ENCODE results near the gene ATP11A.

Gene ATP11A

DNA sequence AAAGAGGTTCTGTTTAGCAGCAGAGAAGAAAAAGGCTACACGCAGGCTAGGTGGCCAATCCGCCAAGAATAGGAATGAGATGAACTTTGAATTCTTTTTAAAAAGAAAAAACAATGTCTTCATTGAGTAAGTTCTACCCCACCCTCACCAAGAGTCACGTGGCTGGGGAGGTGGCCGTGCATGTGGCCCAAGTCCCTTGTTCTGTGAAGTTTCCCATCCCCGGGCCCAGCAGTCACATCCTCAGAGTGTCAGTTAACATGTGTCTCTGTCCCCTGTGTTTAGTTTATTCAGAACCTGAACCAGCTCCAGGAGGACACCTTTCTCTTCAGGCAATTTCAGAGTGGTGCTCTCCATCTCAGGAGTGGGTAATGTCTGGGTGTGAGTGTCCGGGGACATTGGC is 222.0 kb downstream of the ATP11A start:
- no peak for DNase-seq (ENCODE audit: low read depth, low spot score)
- TF ChIP-seq, protein P1, sequence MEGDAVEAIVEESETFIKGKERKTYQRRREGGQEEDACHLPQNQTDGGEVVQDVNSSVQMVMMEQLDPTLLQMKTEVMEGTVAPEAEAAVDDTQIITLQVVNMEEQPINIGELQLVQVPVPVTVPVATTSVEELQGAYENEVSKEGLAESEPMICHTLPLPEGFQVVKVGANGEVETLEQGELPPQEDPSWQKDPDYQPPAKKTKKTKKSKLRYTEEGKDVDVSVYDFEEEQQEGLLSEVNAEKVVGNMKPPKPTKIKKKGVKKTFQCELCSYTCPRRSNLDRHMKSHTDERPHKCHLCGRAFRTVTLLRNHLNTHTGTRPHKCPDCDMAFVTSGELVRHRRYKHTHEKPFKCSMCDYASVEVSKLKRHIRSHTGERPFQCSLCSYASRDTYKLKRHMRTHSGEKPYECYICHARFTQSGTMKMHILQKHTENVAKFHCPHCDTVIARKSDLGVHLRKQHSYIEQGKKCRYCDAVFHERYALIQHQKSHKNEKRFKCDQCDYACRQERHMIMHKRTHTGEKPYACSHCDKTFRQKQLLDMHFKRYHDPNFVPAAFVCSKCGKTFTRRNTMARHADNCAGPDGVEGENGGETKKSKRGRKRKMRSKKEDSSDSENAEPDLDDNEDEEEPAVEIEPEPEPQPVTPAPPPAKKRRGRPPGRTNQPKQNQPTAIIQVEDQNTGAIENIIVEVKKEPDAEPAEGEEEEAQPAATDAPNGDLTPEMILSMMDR (IDR thresholded peaks at IDR 0.05; ENCODE audit: insufficient read depth, low read length, missing control alignments), result no peak
- POLR2A ChIA-PET, result no interaction called here
- no peak overlapping the region for H3K4me3 ChIP-seq (ENCODE audit: low read depth, low read length)
- CTCF ChIA-PET, result no interaction called here

DNA sequence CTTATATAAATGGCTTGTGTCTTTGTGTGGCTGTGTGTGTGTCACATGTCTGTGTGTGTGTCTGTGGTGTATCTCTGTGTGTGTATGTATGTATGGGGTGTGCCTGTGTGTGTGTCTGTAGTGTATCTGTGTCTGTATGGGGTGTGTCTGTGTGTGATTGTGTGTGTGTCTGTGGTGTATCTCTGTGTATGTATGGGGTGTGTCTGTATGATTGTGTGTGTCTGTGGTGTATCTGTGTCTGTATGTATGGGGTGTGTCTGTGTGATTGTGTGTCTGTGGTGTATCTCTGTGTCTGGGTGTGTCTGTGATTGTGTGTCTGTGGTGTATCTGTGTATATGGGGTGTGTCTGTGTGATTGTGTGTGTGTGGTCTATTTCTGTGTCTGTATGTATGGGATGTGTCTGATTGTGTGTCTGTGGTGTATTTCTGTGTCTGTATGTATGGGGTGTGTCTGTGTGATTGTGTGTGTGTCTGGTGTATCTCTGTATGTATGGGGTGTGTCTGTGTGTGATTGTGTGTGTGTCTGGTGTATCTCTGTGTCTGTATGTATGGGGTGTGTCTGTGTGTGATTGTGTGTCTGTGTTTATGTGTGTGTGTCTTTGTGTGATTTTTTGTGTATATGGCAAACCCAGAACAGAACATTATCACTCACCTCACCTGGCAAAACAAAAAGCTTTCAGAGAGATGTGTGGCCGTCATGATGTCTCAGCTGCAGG is 223.0 kb downstream of the ATP11A start:
- H3K4me3 ChIP-seq (ENCODE audit: low read depth, low read length), result no peak overlapping the region
- TF ChIP-seq, protein P1 (IDR thresholded peaks at IDR 0.05; ENCODE audit: insufficient read depth, low read length, missing control alignments), result no peak
- ChIA-PET CTCF (no interaction called here), POLR2A (no interaction called here)
- DNase-seq (ENCODE audit: low read depth, low spot score), result no peak

DNA sequence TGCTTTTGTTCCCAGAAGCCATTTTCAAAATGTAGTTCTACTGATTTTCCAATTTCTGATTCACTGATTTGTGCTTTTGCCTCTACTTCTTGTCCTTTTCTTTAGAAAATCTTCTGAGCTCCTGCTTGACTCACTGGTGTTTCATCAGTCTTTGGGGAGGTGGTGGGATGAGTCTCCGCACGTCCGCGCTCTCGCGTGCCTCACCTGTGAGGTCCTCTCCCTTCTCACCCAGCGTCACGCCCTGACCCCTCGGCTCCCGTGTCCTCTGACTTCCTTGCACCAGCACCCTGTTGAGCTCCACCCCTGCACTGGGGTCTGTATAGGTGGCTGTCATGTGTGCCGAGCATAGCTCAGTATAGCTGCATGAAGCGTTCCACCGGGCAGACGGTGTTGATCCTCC is 226.5 kb downstream of the ATP11A start:
- POLR2A ChIA-PET, result no interaction called here
- CTCF ChIA-PET, result interaction anchor here (0.7 kb wide), 2 partner anchors 61 to 317 kb away, joined by 3 read pairs; no protein-coding TSS in a partner anchor
- no peak overlapping the region for H3K4me3 ChIP-seq (ENCODE audit: low read depth, low read length)
- no peak for DNase-seq (ENCODE audit: low read depth, low spot score)
- TF ChIP-seq, protein P1 (IDR thresholded peaks at IDR 0.05; ENCODE audit: insufficient read depth, low read length, missing control alignments), result no peak

DNA sequence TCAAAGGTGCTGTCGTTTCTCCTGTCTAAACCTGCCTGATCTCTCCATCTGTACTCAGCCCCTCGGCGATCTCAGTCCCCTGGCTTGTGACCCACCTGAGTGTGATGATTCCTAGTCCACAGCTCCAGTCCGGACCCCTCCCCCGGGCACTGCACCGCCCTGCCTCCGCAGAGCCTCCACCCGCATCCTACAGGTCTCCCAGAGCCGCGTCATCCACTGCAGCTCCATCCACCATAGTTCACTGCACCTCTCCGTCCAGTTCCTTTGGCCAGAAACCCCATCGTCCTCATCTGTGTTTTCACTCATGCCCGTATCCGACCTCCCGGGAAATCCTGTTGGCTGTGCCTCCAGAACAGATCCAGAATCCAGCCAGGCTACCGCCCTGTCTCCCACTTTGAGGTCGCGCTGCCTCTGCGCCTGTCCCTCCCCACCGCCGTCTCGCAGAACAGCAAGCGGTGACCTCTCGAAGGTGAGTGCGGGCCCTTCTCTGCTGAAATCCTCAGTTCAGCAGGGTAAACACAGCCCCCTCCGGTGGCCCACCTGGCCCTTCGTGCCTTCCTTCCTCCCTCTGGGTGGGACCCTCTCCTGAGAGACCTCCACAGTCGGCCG is 227.3 kb downstream of the ATP11A start:
- H3K4me3 ChIP-seq (ENCODE audit: low read depth, low read length), result no peak overlapping the region
- TF ChIP-seq, protein P1 (IDR thresholded peaks at IDR 0.05; ENCODE audit: insufficient read depth, low read length, missing control alignments), result no peak
- CTCF ChIA-PET, result interaction anchor here (3.2 kb wide), 1 partner anchor 13 kb away, joined by 12 read pairs; no protein-coding TSS in a partner anchor
- POLR2A ChIA-PET, result no interaction called here
- no peak for DNase-seq (ENCODE audit: low read depth, low spot score)

DNA sequence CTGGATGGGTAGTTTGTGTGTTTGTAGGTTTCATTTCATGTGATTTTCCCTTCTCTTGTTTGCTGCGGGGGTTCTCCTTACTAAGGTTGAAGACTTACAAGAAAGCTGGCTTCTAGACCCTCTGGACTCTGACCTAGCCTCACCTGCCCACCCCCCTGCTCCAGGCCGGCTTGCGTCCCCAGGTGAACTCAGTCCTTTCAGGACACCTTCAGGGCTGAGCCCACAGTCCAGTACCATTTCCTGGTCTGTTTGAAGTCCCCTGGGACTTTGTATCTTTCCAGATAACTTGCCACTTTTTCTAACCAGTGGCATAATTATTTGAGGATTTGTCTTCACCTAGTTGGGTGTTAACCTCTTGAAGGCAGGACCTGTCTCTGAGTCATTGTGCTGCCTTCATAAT is 227.9 kb downstream of the ATP11A start:
- ChIA-PET POLR2A (no interaction called here), CTCF (interaction anchor here (1.0 to 3.2 kb wide), 2 partner anchors 12 to 15 kb away, joined by 3 to 12 read pairs; no protein-coding TSS in a partner anchor)
- no peak overlapping the region for H3K4me3 ChIP-seq (ENCODE audit: low read depth, low read length)
- TF ChIP-seq, protein P1 (IDR thresholded peaks at IDR 0.05; ENCODE audit: insufficient read depth, low read length, missing control alignments), result no peak
- DNase-seq (ENCODE audit: low read depth, low spot score), result no peak

DNA sequence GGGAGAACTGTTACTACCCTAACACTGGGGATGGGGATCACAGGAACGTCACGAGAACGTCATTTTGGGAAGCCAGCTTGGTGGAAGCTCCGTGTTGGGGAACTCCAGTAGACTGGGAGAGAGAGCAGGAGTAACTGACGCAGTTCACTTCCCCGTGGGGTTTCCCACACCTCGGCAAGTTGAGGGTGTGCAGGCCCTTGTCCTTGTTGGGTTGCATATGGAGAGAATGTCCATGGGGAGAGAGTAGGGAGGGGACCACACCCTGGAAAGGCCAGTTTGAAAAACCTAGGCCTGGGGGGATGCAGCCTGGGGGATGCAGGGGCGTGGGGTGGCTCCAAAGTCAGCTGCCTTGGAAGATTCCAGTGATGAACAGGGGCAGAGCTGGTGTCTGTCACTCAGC is 228.4 kb downstream of the ATP11A start:
- CTCF ChIA-PET, result interaction anchor here (1.0 to 3.2 kb wide), 2 partner anchors 12 to 14 kb away, joined by 3 to 12 read pairs; no protein-coding TSS in a partner anchor
- no peak for DNase-seq (ENCODE audit: low read depth, low spot score)
- TF ChIP-seq, protein P1 (IDR thresholded peaks at IDR 0.05; ENCODE audit: insufficient read depth, low read length, missing control alignments), result no peak
- POLR2A ChIA-PET, result no interaction called here
- no peak overlapping the region for H3K4me3 ChIP-seq (ENCODE audit: low read depth, low read length)

Measured in AG04449 (cell line).